DND-41 (cell line): ENCODE results near the gene HSD17B2.

Source experiments
- ATAC-seq: fragments of 200-7000 bp; cut with Tn5 transposase; 3 replicates; pipeline ENCODE4 v1.9.1; 2021; ENCODE audit warnings: low read depth; ENCODE audit not compliant: insufficient read depth
- DNase-seq: peaks from one replicate; pipeline ENCODE4 v3.0.0-alpha.2; 2020
- H2AFZ ChIP-seq: 2 replicates; pipeline ENCODE4 v1.6.0; 2012; ENCODE audit warnings: low read depth, low read length
- H3K27ac ChIP-seq: 2 replicates; pipeline ENCODE4 v1.5.1; 2012; ENCODE audit warnings: low read length, inconsistent platforms
- H3K27me3 ChIP-seq: fragments of 200-600 bp; sonication (generic); 2 replicates; pipeline ENCODE4 v1.6.0; 2012; ENCODE audit warnings: low read length, mild to moderate bottlenecking, inconsistent platforms; ENCODE audit not compliant: insufficient read depth, poor library complexity
- H3K36me3 ChIP-seq: 2 replicates; pipeline ENCODE4 v1.5.1; 2012; ENCODE audit warnings: low read length, inconsistent platforms; ENCODE audit not compliant: insufficient read depth
- H3K4me1 ChIP-seq: 2 replicates; pipeline ENCODE4 v1.5.1; 2012; ENCODE audit warnings: mild to moderate bottlenecking, low read length; ENCODE audit not compliant: insufficient read depth
- H3K4me2 ChIP-seq: 2 replicates; pipeline ENCODE4 v1.6.0; 2012; ENCODE audit warnings: mild to moderate bottlenecking, moderate library complexity, low read length, inconsistent platforms; ENCODE audit not compliant: insufficient read depth
- H3K4me3 ChIP-seq, 2 experiments: fragments of 200-600 bp in 1 of 2; shearing (Covaris generic) in 1 of 2; 2 replicates each; pipeline ENCODE4 v1.5.1; 2012 to 2016; ENCODE audit warnings: inconsistent platforms in 2 of 2, low read length in 2 of 2, mild to moderate bottlenecking in 2 of 2, low read depth in 1 of 2, moderate library complexity in 1 of 2
- H3K79me2 ChIP-seq: 2 replicates; pipeline ENCODE4 v1.6.0; 2012; ENCODE audit warnings: low read length, inconsistent platforms; ENCODE audit not compliant: insufficient read depth
- H3K9ac ChIP-seq: 2 replicates; pipeline ENCODE4 v1.6.0; 2012; ENCODE audit warnings: low read depth, mild to moderate bottlenecking, inconsistent platforms, low read length, moderate library complexity
- H3K9me3 ChIP-seq: 2 replicates; pipeline ENCODE4 v1.5.1; 2012; ENCODE audit warnings: low read length, moderate library complexity, mild to moderate bottlenecking, inconsistent platforms; ENCODE audit not compliant: insufficient read depth, severe bottlenecking
- H4K20me1 ChIP-seq: 2 replicates; pipeline ENCODE4 v1.6.0; 2012; ENCODE audit warnings: low read length; ENCODE audit not compliant: insufficient read depth
- EZH2 ChIP-seq: IDR thresholded peaks from 3 replicates; pipeline ENCODE4 v1.6.1; 2012; ENCODE audit warnings: borderline replicate concordance, low read depth, mild to moderate bottlenecking, moderate library complexity, low read length, inconsistent platforms; ENCODE audit not compliant: severe bottlenecking
- TF ChIP-seq, protein P1 (sequence below): IDR thresholded peaks from 2 replicates; pipeline ENCODE4 v1.5.1; 2012; ENCODE audit warnings: borderline replicate concordance, low read length, moderate library complexity, mild to moderate bottlenecking; ENCODE audit not compliant: poor library complexity, severe bottlenecking; ENCODE audit errors: extremely low read depth

Gene HSD17B2

DNA sequence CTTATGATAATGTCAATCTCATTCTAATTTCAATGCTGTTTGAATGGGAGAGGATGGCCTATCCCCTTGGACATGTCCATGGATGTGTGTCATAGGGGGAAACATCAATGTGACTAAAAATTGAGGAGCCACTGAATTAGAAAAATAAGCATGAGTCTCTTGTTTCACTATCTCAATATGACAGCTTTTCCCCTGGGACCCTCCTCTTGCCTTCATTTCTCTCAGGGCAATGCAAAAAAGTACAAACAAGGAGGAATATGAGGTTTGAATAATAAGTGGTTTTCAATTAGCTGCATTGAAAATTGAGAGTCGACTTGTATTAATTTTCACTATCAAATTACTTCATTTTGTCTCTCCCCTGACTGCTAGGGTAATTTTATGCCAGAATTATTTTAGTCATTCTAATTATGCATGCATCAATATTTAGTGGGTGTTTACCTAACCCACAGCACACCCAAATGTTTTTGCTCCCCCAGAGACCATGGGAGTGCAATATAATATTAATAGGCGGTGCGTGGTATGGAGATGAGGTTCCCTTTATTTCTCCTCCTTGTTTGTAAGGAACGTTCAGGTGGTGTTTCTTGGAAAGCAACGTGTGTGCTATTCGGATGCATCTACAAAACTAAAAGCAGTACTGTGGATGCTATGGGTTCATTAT is 17.0 kb upstream of the HSD17B2 start:
- Histone ChIP-seq H3K27ac (no peak overlapping the region), H3K9ac (no peak overlapping the region), H3K79me2 (no peaks in the 10 kb centered on the region), H3K9me3 (peaks cover 5% of the 10 kb centered on the region), H3K4me2 (no peak overlapping the region), H3K27me3 (peaks cover 6% of the 10 kb centered on the region), H2AFZ (no peak overlapping the region), H3K4me3 (no peak overlapping the region), H3K36me3 (no peaks in the 10 kb centered on the region), H4K20me1 (no peaks in the 10 kb centered on the region), H3K4me1 (no peaks in the 10 kb centered on the region)
- no peak for ATAC-seq
- DNase-seq: no peak
- no peak for TF ChIP-seq EZH2
- TF ChIP-seq, protein P1, sequence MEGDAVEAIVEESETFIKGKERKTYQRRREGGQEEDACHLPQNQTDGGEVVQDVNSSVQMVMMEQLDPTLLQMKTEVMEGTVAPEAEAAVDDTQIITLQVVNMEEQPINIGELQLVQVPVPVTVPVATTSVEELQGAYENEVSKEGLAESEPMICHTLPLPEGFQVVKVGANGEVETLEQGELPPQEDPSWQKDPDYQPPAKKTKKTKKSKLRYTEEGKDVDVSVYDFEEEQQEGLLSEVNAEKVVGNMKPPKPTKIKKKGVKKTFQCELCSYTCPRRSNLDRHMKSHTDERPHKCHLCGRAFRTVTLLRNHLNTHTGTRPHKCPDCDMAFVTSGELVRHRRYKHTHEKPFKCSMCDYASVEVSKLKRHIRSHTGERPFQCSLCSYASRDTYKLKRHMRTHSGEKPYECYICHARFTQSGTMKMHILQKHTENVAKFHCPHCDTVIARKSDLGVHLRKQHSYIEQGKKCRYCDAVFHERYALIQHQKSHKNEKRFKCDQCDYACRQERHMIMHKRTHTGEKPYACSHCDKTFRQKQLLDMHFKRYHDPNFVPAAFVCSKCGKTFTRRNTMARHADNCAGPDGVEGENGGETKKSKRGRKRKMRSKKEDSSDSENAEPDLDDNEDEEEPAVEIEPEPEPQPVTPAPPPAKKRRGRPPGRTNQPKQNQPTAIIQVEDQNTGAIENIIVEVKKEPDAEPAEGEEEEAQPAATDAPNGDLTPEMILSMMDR: no peak

DNA sequence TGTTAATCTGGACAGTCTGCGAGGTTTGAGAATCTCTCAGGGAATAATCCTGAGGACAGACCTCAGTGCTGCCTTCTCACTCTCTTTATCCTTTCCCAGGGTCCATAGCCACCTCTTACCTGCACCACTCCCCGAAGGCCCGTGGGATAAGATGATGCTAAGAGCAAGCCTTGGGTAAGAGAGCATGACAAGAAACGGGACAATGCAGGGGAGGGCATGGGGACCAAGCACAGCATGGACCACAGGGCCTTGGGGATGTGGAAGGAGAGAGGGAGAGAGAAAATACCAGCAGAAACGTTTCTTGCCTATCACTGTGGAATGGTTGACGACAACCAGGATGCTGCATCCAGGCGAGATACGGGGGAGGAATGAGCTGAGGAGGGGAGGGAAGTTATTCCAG is 15.5 kb upstream of the HSD17B2 start:
- Histone ChIP-seq H3K4me2 (no peak overlapping the region), H3K27ac (no peak overlapping the region), H3K36me3 (no peaks in the 10 kb centered on the region), H3K4me1 (no peaks in the 10 kb centered on the region), H4K20me1 (no peaks in the 10 kb centered on the region), H3K4me3 (no peak overlapping the region), H3K79me2 (no peaks in the 10 kb centered on the region), H3K9me3 (peaks cover 5% of the 10 kb centered on the region), H2AFZ (no peak overlapping the region), H3K9ac (no peak overlapping the region), H3K27me3 (peaks cover 6% of the 10 kb centered on the region)
- DNase-seq (no peak), ATAC-seq (no peak)
- TF ChIP-seq, protein P1: no peak
- TF ChIP-seq EZH2: no peak

DNA sequence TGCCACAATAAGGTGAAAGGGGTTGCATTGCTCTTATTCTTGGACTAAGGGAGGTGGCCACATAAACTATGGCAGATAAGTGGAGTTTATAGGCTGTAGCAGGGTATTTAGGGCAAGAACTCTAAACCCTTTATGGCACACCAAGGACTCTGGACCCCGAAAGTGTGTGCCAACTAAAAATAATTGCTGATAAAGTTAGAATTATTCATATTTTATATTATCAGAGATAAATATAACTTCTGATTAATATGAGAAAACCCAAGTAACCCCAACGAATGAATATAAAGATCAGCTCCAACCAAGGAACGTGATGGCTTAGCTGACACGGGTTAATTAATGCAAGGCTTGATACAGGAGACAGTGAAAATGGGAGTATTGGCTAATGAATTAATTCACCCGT is 15.0 kb upstream of the HSD17B2 start:
- H2AFZ ChIP-seq: no peak overlapping the region
- no peak overlapping the region for H3K4me2 ChIP-seq
- DNase-seq (no peak), ATAC-seq (no peak)
- no peaks in the 10 kb centered on the region for H3K4me1 ChIP-seq
- H3K36me3 ChIP-seq: no peaks in the 10 kb centered on the region
- no peak overlapping the region for H3K27ac ChIP-seq
- H4K20me1 ChIP-seq: no peaks in the 10 kb centered on the region
- no peak overlapping the region for H3K4me3 ChIP-seq
- TF ChIP-seq, protein P1: no peak
- TF ChIP-seq EZH2: no peak
- peaks cover 3% of the 10 kb centered on the region for H3K9me3 ChIP-seq
- H3K9ac ChIP-seq: no peak overlapping the region
- no peaks in the 10 kb centered on the region for H3K79me2 ChIP-seq
- peaks cover 6% of the 10 kb centered on the region for H3K27me3 ChIP-seq
